ENCODE results near the gene RETREG1.
A peak's percentile ranks its signal among the peaks of the same experiment; 100 is the strongest.

RETREG1 gene

DNA sequence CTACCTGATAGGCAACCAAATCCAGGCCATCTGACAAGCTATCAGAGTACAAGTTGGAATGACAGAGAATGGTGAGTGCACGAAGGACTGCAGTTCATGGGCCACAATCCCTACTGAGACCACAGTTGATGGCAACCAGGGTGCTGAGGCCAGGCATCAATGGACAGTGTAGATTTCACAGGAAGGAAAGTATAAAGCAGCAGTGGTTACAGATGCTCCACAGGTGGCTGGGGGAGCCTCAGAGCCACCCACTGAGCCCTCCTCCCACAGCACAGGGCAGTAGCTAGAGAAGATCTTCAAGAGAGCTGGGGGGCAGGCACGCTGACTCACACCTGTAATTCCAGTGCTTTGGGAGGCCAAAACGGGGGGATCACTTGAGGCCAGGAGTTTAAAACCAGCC is 49.4 kb downstream of the RETREG1 start:
- peak; percentile 63 for TF ChIP-seq SCRT2 (tag by site-specific recombination; IDR thresholded peaks at IDR 0.05)
- TF ChIP-seq ZNF654 (tag by site-specific recombination; IDR thresholded peaks at IDR 0.05; ENCODE audit: low read depth): no peak
- TF ChIP-seq ZNF518A (tag by site-specific recombination; conservative IDR thresholded peaks at IDR 0.05; ENCODE audit: low read depth): no peak
- TF ChIP-seq ZIC2 (tag by site-specific recombination; IDR thresholded peaks at IDR 0.05): peak; percentile 85
- H3K4me1 ChIP-seq (ENCODE audit: control insufficient read depth, insufficient read depth, low read length): no peaks in the 10 kb centered on the region
- H3K27ac ChIP-seq (ENCODE audit: extremely low read depth, low read depth, low read length): no peak overlapping the region
- ChIA-PET POLR2A (interaction anchor here (0.5 kb wide), 1 partner anchor 9 kb away, joined by 5 read pairs; no protein-coding TSS in a partner anchor), CTCF (interaction anchor here (1.4 to 12.8 kb wide), 3 partner anchors 18 to 19 kb away, joined by 5 to 125 read pairs (median 8); no protein-coding TSS in a partner anchor)
- H3K9me3 ChIP-seq (ENCODE audit: control insufficient read depth, insufficient read depth, low read depth, low read length): no peaks in the 10 kb centered on the region
- H3K36me3 ChIP-seq (ENCODE audit: control insufficient read depth in 2 of 2, insufficient read depth in 1 of 2, low read length in 2 of 2): no peaks in the 10 kb centered on the region
- H3K4me3 ChIP-seq (ENCODE audit: low read depth, low read length): no peak overlapping the region

- no peak overlapping the region for H3K27ac ChIP-seq (ENCODE audit: extremely low read depth, low read depth, low read length)
- TF ChIP-seq ZSCAN5A (tag by site-specific recombination; IDR thresholded peaks at IDR 0.05) (no peak), ZNF23 (tag by site-specific recombination; IDR thresholded peaks at IDR 0.05; ENCODE audit: borderline replicate concordance) (no peak), ZNF558 (tag by site-specific recombination; IDR thresholded peaks at IDR 0.05) (no peak), KLF9 (tag by site-specific recombination; IDR thresholded peaks at IDR 0.05; ENCODE audit: low read depth) (no peak), ZNF623 (tag by site-specific recombination; IDR thresholded peaks at IDR 0.05) (no peak), HOXA7 (CRISPR knock-in tag; IDR thresholded peaks at IDR 0.05; ENCODE audit: borderline replicate concordance) (no peak), ZNF24 (tag by site-specific recombination; IDR thresholded peaks at IDR 0.05) (no peak), ZNF169 (tag by site-specific recombination; IDR thresholded peaks at IDR 0.05) (no peak), ZNF350 (tag by site-specific recombination; IDR thresholded peaks at IDR 0.05) (no peak), ZBTB1 (tag by site-specific recombination; IDR thresholded peaks at IDR 0.05) (no peak), ZNF362 (tag by site-specific recombination; IDR thresholded peaks at IDR 0.05) (no peak), ZNF510 (tag by site-specific recombination; IDR thresholded peaks at IDR 0.05; ENCODE audit: insufficient replicate concordance) (no peak), HOXC10 (CRISPR knock-in tag; IDR thresholded peaks at IDR 0.05) (no peak), ZNF311 (tag by site-specific recombination; IDR thresholded peaks at IDR 0.05; ENCODE audit: borderline replicate concordance) (no peak), ZNF629 (tag by site-specific recombination; IDR thresholded peaks at IDR 0.05) (no peak)
- TF ChIP-seq, protein P1, sequence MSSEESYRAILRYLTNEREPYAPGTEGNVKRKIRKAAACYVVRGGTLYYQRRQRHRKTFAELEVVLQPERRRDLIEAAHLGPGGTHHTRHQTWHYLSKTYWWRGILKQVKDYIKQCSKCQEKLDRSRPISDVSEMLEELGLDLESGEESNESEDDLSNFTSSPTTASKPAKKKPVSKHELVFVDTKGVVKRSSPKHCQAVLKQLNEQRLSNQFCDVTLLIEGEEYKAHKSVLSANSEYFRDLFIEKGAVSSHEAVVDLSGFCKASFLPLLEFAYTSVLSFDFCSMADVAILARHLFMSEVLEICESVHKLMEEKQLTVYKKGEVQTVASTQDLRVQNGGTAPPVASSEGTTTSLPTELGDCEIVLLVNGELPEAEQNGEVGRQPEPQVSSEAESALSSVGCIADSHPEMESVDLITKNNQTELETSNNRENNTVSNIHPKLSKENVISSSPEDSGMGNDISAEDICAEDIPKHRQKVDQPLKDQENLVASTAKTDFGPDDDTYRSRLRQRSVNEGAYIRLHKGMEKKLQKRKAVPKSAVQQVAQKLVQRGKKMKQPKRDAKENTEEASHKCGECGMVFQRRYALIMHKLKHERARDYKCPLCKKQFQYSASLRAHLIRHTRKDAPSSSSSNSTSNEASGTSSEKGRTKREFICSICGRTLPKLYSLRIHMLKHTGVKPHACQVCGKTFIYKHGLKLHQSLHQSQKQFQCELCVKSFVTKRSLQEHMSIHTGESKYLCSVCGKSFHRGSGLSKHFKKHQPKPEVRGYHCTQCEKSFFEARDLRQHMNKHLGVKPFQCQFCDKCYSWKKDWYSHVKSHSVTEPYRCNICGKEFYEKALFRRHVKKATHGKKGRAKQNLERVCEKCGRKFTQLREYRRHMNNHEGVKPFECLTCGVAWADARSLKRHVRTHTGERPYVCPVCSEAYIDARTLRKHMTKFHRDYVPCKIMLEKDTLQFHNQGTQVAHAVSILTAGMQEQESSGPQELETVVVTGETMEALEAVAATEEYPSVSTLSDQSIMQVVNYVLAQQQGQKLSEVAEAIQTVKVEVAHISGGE (tag by site-specific recombination; conservative IDR thresholded peaks at IDR 0.05; ENCODE audit: low read depth): no peak
- TF ChIP-seq, protein P2, sequence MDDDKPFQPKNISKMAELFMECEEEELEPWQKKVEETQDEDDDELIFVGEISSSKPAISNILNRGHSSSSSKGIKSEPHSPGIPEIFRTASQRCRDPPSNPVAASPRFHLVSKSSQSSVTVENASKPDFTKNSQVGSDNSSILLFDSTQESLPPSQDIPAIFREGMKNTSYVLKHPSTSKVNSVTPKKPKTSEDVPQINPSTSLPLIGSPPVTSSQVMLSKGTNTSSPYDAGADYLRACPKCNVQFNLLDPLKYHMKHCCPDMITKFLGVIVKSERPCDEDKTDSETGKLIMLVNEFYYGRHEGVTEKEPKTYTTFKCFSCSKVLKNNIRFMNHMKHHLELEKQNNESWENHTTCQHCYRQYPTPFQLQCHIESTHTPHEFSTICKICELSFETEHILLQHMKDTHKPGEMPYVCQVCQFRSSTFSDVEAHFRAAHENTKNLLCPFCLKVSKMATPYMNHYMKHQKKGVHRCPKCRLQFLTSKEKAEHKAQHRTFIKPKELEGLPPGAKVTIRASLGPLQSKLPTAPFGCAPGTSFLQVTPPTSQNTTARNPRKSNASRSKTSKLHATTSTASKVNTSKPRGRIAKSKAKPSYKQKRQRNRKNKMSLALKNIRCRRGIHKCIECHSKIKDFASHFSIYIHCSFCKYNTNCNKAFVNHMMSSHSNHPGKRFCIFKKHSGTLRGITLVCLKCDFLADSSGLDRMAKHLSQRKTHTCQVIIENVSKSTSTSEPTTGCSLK (tag by site-specific recombination; IDR thresholded peaks at IDR 0.05): no peak
- no peak overlapping the region for H3K4me3 ChIP-seq (ENCODE audit: low read depth, low read length)
- no peaks in the 10 kb centered on the region for H3K36me3 ChIP-seq (ENCODE audit: control insufficient read depth in 2 of 2, insufficient read depth in 1 of 2, low read length in 2 of 2)
- H3K9me3 ChIP-seq (ENCODE audit: control insufficient read depth, insufficient read depth, low read depth, low read length): no peaks in the 10 kb centered on the region
- CTCF ChIA-PET: interaction anchor here (0.7 to 12.8 kb wide), 3 partner anchors 16 to 150 kb away, joined by 4 to 125 read pairs (median 4); no protein-coding TSS in a partner anchor
- no peaks in the 10 kb centered on the region for H3K4me1 ChIP-seq (ENCODE audit: control insufficient read depth, insufficient read depth, low read length)
- POLR2A ChIA-PET: no interaction called here
Observed at GRCh38 chr5:16565118-16565517, 51.7 kb downstream of the RETREG1 start.
